GM21526 (cell line): ENCODE results near the gene AIDA.
A peak's percentile ranks its signal among the peaks of the same experiment; 100 is the strongest.

ENCODE experiments used
- ATAC-seq: cut with Tn5 transposase; IDR thresholded peaks from one replicate; pipeline ENCODE4 v1.9.1; 2021; ENCODE audit warnings: moderate library complexity; ENCODE audit not compliant: unreplicated experiment, low FRiP score

Gene AIDA

GRCh38 chr1:222653178-222653827, 59.0 kb downstream of the AIDA start:
- ATAC-seq = peak; percentile 56

DNA sequence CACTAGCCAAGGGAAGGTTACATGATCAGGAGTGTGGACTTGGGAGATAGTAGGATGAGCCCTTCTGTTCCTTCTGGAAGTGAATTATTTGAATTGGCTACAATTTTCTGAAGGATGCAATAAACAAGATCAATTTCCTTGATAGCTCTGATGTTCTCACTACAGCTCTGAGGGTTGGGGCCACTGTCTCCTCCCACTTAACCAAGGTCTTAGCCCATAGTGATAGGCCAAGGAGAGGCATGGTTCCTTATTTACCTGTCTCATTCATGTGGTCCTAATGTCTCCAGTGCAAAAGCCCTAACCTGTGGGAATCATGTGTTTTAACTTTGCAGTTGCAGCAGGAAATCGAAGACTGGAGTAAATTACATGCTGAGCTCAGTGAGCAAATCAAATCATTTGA, 59.6 kb downstream of the AIDA start:
- ATAC-seq = no peak

- peak; percentile 0 for ATAC-seq
Measured at GRCh38 chr1:222644636-222644980, 67.7 kb downstream of the AIDA start.

GRCh38 chr1:222643938-222644635, 68.2 kb downstream of the AIDA start:
- ATAC-seq = peak; percentile 97

DNA sequence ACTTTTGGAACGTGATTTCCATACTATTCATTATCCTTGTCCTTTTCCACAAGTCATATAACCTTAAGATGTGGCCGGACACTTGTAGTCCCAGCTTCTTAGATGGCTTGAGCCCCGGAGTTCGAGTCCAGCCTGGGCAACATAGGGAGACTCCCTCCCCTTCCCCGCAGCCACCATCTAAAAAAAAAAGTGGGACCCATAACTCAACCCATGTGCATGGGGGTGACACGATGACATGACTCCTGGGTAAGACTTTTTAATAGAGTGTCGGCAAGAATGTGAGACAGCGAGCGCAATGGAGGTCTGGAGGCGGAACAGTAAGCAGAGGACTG, 68.7 kb downstream of the AIDA start:
- no peak for ATAC-seq

DNA sequence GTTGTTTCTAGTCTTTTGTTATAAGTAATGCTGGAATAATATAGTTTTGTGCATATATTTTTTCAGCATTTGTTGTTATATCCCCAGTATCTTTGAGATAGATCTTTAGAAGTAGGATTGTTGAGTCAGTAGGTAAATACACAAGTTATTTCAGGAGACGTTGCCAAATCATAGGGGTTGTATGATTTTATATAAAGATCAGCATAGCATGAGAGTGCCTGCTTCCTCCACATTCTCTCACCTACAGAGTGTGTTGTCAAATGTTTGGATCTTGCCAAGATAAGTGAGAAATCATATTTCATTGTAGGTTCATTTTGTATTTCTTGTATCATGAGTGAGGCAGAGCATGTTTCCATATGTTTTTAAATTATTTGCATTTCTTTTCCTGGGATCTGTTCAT, 69.8 kb downstream of the AIDA start:
- ATAC-seq = no peak

GRCh38 chr1:222641269-222641948, 70.9 kb downstream of the AIDA start:
- no peak for ATAC-seq

- ATAC-seq = peak; percentile 81
Measured at GRCh38 chr1:222634180-222635013, 77.9 kb downstream of the AIDA start.

GRCh38 chr1:222632749-222633148, 79.5 kb downstream of the AIDA start:
- ATAC-seq = no peak

DNA sequence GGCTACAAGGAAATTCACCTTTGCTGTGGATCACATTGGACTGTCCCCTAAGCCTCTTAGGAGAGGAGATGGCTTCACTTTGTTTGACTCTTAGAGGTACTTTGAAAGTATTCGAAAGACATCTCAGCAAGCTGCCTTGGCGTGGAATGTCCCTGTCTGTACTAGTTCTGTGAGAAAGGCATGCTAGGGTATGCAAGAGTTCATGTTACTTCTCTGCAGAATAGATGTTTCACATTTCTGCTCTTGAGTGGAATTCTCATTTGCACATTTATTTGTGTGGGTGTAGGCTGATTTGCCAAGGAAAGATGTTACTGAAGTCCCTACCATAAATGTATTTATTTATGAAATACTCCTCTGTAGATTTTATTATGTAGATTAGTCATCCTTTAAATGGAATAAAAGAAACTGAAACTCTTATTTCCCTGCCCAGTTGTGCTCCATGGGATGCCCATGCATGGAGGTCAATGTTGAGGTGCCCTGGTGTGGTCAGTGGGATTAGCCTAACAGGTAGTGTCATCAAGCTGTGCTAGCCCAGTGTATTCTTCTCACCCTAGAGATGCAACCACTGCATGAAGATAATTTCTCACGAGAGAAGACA, 80.6 kb downstream of the AIDA start:
- ATAC-seq = no peak

- no peak for ATAC-seq
Measured at GRCh38 chr1:222629921-222630535, 82.3 kb downstream of the AIDA start.

DNA sequence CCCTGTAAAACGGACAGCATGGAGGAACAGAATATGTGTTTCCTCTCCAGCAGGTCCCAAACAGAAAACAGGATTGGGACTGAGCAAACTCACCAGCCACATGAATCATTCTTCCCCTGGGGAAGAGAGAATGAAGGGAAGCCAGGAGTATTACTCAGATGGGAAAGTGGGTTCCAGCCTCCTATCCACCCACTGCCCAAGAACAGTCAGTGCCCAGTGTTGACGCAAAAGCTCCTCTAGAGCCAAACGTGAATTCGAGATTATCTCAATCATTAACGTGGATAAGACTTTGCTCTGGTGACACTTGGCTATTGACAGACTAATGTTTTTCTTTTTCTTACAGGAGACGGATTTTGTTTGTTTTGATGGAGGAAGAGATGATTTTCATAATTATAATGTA, 85.1 kb downstream of the AIDA start:
- no peak for ATAC-seq

DNA sequence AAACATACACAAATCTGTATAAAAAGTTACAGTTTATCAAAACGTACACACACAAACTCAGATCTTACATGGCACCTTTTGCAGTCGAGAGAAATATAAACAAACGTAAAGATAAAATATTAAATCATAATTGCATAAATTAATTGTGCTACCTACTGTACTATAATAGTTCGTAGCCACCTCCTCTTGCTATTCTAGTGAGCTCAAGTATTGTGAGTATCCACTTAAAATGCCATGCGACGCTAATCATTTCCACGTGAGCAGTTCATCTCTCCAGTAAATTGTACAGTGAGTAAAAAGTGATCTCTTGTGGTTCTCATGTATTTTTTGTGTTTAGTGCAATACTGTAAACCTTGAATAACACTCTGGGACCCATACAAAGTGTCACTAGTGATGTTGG, 88.1 kb downstream of the AIDA start:
- no peak for ATAC-seq

DNA sequence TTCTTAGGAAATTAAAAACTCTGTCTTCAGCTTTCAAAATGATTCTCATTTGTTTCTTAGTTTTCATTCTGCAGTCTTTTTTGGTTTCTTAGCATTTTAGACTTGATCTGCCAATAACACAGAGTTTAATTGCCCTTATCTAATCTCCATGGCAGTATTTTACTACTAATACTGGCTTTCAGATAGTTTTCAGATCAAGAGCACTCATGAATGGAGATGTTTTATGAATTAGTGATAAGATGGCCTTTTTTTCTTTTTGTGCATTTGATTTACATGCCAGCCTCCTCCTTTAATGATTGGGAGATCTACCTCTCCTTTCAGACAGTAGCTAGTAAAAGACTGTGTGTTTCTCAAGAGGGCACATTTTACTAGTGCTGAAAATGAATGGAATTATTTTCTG, 88.8 kb downstream of the AIDA start:
- ATAC-seq = no peak

DNA sequence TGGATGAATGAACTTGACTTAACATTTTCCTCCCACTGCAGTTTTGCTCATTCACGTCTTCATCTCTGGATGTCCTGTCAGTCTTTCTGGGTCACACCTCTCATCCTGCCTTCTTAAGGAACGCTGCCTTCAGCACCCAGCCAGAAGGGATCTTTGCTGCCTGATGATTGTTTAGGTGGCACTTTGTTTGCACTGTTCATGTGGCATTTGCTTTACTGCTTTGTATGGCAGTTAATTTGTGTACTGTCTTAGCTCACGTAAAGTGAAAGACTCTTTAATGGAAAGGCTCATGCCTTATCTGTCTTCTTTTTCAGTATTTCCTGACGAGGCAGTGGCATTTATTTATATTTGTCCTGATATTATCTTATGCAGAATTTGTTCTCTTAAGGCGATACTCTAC, 89.5 kb downstream of the AIDA start:
- no peak for ATAC-seq

DNA sequence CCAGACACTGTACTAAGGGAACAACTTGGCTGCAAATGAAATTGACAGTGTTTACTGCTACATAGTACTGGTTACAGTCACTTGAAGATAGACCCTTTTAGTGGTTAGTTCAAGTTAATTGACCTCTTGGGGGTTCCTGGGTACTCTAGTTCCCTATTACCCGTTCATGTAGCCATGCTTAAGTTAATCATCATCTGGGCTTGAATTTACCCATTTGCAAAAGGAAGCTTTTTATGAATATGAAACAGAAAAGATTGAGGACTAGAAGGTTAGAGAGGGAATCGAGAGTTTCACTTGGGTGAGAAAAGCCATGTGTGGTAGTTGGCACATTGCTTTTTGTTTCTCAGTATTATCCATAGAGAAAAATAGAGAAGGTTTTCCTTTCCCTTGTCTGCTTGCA, 91.7 kb downstream of the AIDA start:
- no peak for ATAC-seq

DNA sequence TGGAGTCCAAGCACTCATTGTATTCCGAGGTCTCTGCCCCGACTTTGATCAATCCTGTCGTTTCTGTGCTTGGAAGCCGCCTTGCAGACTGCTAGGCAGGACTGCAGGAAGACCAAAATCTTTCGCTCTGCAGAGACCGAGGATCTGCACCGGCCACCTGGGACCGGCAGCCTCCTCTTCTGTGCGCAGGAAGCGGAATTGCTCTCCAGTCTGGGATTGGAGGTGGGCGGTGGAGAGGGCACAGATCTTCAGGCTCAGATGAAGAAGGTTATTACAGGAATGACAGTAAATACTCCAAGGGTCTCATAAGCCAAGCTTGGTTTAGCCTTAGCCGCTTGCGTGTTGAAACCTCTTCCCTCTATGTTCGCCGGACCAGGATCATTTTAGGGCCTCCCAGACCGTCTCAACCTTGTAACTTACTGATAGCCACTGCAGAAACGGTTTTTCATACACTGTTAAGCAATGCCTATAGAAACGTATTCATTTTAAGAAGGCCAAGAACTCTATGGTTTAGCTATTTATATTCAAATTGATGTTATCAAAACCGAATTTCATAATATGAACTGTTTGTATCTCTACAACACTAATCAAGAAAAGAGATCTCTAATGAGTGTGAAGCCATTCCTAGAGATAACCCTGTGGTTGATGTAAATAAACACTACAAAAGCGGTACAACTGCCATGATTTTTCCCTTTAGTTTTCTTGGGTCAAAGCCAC, 93.3 kb downstream of the AIDA start:
- no peak for ATAC-seq
